Measurements from ENCODE around the gene XAB2. TPM values are rescaled to one million over a fixed set of nuclear protein-coding genes. Genes with fewer than 3 reads are reported as not detected.
A peak's percentile ranks its signal among the peaks of the same experiment; 100 is the strongest.

The XAB2 gene
- 10 to 100 TPM; 53.7 to 77.2 (median 55.4) TPM for total RNA-seq

GRCh38 chr19:7629347-7630054 lies at the start of gene XAB2, which contains the start of gene PET100:
XAB2 (minus strand) TSS chr19:7629545; CDS start chr19:7629527, 18 bp downstream.
PET100 (plus strand) TSS chr19:7629793; CDS start chr19:7629834, 41 bp downstream.
- Histone ChIP-seq H3K4me3 (replicated peaks in 1 of 3) (peak within 1 kb of the TSS; percentile 57 to 97 (median 90)), H3K4me1 (peaks cover 23 to 28% of the 10 kb centered on the region in 2 donors), H3K36me3 (peaks cover 10 to 17% of the 10 kb centered on the region in 2 donors), H3K27ac (peak within 1 kb of the TSS; percentile 64 to 81 (median 76)), H3K27me3 (no peaks in the 10 kb centered on the region), H3K9me3 (no peaks in the 10 kb centered on the region)
- WGBS, 2 donors: 0 to 1% methylated on average over 35 to 39 of the region's 40 CpGs
- peak; percentile 98 for DNase-seq
- intact Hi-C loops (cut with DNase I): no loop called here
- TF ChIP-seq CTCF (IDR thresholded peaks at IDR 0.05): peak in 1 of 6 experiments; percentile 7
- TF ChIP-seq POLR2A (IDR thresholded peaks at IDR 0.05): peak in 1 of 2 donors; percentile 61

- Histone ChIP-seq H3K4me3 (replicated peaks in 1 of 3) (no peak overlapping the region), H3K4me1 (peaks cover 6 to 9% of the 10 kb centered on the region in 2 donors), H3K36me3 (peaks cover 0 to 5% of the 10 kb centered on the region in 2 donors), H3K27me3 (no peaks in the 10 kb centered on the region), H3K27ac (no peak overlapping the region), H3K9me3 (no peaks in the 10 kb centered on the region)
- intact Hi-C loops (cut with DNase I): no loop called here
- 56 to 60% methylated on average over 12 of the region's 12 CpGs for WGBS, 2 donors
- TF ChIP-seq CTCF (IDR thresholded peaks at IDR 0.05): no peak
- TF ChIP-seq POLR2A (IDR thresholded peaks at IDR 0.05): no peak
- DNase-seq: no peak
These were observed 48.4 kb upstream of the XAB2 start for GRCh38 chr19:7677669-7678311.

GRCh38 chr19:7676854-7677253 lies 47.5 kb upstream of the XAB2 start, which contains the start of gene MCEMP1:
MCEMP1 (plus strand) TSS chr19:7677090; CDS start chr19:7677121, 31 bp downstream.
- no peaks in the 10 kb centered on the region for H3K27me3 ChIP-seq

GRCh38 chr19:7676376-7676775 lies 47.0 kb upstream of the XAB2 start:
- Histone ChIP-seq H3K27ac (no peak overlapping the region), H3K4me3 (replicated peaks in 1 of 3) (no peak overlapping the region), H3K36me3 (no peaks in the 10 kb centered on the region), H3K9me3 (no peaks in the 10 kb centered on the region), H3K4me1 (peaks cover under 1 to 2% of the 10 kb centered on the region in 2 donors), H3K27me3 (no peaks in the 10 kb centered on the region)
- intact Hi-C loops (cut with DNase I): no loop called here
- TF ChIP-seq POLR2A (IDR thresholded peaks at IDR 0.05): no peak
- TF ChIP-seq CTCF (IDR thresholded peaks at IDR 0.05): no peak
- no peak for DNase-seq
- WGBS, 2 donors: 37 to 42% methylated on average over 7 of the region's 7 CpGs

More at GRCh38 chr19:7676854-7677253, 47.5 kb upstream of the XAB2 start, which contains the start of gene MCEMP1:
- TF ChIP-seq CTCF (IDR thresholded peaks at IDR 0.05) (no peak), POLR2A (IDR thresholded peaks at IDR 0.05) (no peak)
- H3K36me3 ChIP-seq: no peaks in the 10 kb centered on the region
- H3K4me1 ChIP-seq: peaks cover 5 to 6% of the 10 kb centered on the region in 2 donors
- no peak within 1 kb of the TSS for H3K27ac ChIP-seq
- intact Hi-C loops (cut with DNase I): no loop called here
- no peak for DNase-seq
- WGBS, 2 donors: 28 to 33% methylated on average over 10 of the region's 10 CpGs
- no peak within 1 kb of the TSS for H3K4me3 ChIP-seq (replicated peaks in 1 of 3)
- no peaks in the 10 kb centered on the region for H3K9me3 ChIP-seq

All from thyroid gland (tissue), 4 donors.